Bronchial epithelial cell (primary cell): ENCODE results near the gene PSMB8. TPM values are rescaled to one million over a fixed set of nuclear protein-coding genes. Genes with fewer than 3 reads are reported as not detected.

Source experiments
- DNase-seq: peaks from one replicate; pipeline ENCODE4 v3.0.0-alpha.2; 2010; ENCODE audit warnings: low read depth
- FAIRE-seq: peaks from 2 replicates; lab custom pipeline; 2011; peaks lifted over from hg19 to GRCh38; lab: Jason Lieb, UNC
- H3K27me3 ChIP-seq: 2 replicates; pipeline ENCODE4 v1.5.1; 2011; ENCODE audit warnings: low read length; ENCODE audit not compliant: control insufficient read depth, insufficient read depth
- H3K36me3 ChIP-seq: 2 replicates; pipeline ENCODE4 v1.5.1; 2011; ENCODE audit warnings: low read length; ENCODE audit not compliant: control insufficient read depth, insufficient read depth
- H3K4me3 ChIP-seq: 2 replicates; pipeline ENCODE4 v1.5.1; 2011; ENCODE audit warnings: mild to moderate bottlenecking, low read depth, low read length, control low read depth
- total RNA-seq: library from RNA; depleted of rRNA; stranded (reverse); fragments of >200 nt; gene quantifications from 2 replicates; pipeline ENCODE4 v1.2.1, GENCODE V29; 2014
- TF ChIP-seq, protein P1 (sequence below): IDR thresholded peaks from 2 replicates; pipeline ENCODE4 v1.5.1; 2011; ENCODE audit warnings: mild to moderate bottlenecking, moderate library complexity, low read length, control low read depth, inconsistent platforms; ENCODE audit not compliant: insufficient read depth, severe bottlenecking

Gene PSMB8
- total RNA-seq, 1 donor from 2014 or later, result 22.9 TPM

- TF ChIP-seq, protein P1, sequence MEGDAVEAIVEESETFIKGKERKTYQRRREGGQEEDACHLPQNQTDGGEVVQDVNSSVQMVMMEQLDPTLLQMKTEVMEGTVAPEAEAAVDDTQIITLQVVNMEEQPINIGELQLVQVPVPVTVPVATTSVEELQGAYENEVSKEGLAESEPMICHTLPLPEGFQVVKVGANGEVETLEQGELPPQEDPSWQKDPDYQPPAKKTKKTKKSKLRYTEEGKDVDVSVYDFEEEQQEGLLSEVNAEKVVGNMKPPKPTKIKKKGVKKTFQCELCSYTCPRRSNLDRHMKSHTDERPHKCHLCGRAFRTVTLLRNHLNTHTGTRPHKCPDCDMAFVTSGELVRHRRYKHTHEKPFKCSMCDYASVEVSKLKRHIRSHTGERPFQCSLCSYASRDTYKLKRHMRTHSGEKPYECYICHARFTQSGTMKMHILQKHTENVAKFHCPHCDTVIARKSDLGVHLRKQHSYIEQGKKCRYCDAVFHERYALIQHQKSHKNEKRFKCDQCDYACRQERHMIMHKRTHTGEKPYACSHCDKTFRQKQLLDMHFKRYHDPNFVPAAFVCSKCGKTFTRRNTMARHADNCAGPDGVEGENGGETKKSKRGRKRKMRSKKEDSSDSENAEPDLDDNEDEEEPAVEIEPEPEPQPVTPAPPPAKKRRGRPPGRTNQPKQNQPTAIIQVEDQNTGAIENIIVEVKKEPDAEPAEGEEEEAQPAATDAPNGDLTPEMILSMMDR, result no peak
- Histone ChIP-seq H3K36me3 (peaks cover 17% of the 10 kb centered on the region), H3K4me3 (no peak overlapping the region), H3K27me3 (no peaks in the 10 kb centered on the region)
- DNase-seq, result no peak
- no peak for FAIRE-seq
Observed at GRCh38 chr6:32849126-32849525, 5.3 kb upstream of the PSMB8 start.

DNA sequence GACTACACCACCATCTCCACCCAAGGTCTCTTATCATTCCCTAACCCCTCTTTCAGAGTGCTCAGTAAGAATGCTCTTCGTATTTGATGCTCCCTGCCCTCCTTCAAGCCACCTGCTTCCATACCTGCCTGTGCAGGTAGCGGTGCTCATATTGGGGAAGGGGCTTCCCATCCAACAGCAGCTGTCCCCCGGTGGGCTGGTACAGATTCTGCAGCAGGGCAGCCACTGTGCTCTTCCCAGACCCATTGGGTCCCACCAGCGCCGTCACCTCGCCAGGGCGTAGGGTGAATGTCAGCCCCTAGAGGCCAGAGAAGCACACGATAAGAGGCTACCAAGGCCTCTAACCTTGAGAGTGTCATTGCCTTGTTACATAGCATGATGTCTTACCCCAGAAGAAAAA, 3.9 kb upstream of the PSMB8 start:
- DNase-seq (no peak), FAIRE-seq (no peak)
- Histone ChIP-seq H3K36me3 (peaks cover 17% of the 10 kb centered on the region), H3K4me3 (no peak overlapping the region), H3K27me3 (no peaks in the 10 kb centered on the region)
- TF ChIP-seq, protein P1, result no peak

GRCh38 chr6:32847004-32847403, 3.2 kb upstream of the PSMB8 start:
- TF ChIP-seq, protein P1, result no peak
- DNase-seq (no peak), FAIRE-seq (no peak)
- Histone ChIP-seq H3K27me3 (no peaks in the 10 kb centered on the region), H3K36me3 (peaks cover 21% of the 10 kb centered on the region), H3K4me3 (no peak overlapping the region)

DNA sequence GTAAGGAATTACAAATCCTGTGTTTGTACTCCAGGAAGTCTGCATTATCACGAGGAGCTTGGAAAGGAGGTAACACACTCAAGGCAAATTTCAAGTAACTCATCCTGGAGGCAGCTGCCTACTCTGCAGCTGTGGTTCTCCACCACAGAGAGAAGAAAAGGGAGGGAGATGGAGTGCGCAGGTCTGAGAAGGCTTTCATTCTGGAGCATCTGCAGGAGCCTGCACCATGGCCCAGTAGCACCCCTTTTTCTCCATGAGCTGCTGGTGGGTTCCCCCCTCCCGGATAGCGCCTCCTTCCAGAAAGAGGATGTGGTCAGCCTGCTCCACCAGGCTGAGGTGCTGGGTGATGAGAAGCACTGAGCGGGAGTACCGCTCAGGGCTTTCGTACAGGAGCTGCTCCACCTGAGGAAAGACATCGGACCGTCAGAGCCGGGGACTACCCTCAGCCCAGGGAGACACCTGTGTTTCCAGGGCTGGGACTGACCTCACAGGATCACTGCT, 1.6 kb upstream of the PSMB8 start:
- FAIRE-seq (no peak), DNase-seq (no peak)
- TF ChIP-seq, protein P1, result no peak
- peaks cover 15% of the 10 kb centered on the region for H3K36me3 ChIP-seq
- H3K4me3 ChIP-seq, result no peak overlapping the region
- H3K27me3 ChIP-seq, result no peaks in the 10 kb centered on the region

DNA sequence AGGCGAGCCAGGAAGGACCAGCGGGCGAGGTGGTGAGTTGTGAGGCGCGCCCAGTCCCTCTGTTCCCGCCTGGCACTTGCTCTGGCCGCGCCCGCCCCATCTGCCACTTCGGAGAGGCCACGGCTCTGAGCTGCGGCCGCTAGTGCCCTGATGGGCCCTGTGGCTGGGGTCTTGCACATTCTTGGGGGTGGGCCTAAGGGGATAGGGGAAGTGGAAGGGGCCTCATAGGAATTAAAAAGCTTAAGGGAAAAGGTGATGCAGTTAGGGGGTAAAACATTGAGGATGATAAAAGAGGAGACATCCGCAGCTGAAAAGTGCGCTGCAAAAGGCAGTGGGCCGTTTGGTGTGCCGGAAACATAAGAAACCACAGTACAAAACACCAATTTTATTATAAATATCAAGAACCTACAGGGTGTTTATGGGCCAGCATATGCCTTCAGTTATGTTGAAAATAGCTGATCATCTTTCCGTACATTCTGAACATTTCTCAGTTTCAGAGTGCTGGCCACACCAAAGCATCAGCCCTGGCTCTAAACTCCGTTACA, 1.1 kb upstream of the PSMB8 start:
- FAIRE-seq (no peak), DNase-seq (no peak)
- Histone ChIP-seq H3K27me3 (no peaks in the 10 kb centered on the region), H3K36me3 (peaks cover 12% of the 10 kb centered on the region), H3K4me3 (no peak overlapping the region)
- TF ChIP-seq, protein P1, result no peak
